HepG2 (cell line): Measurements from ENCODE around the gene ING2. TPM values are rescaled to one million over a fixed set of nuclear protein-coding genes. Genes with fewer than 3 reads are reported as not detected.
A peak's percentile ranks its signal among the peaks of the same experiment; 100 is the strongest.

Experiments used
- AHR ChIP-seq: IDR thresholded peaks from 2 replicates; pipeline ENCODE4 v1.6.1; 2018; ENCODE audit warnings: missing genetic modification reagents, missing compliant biosample characterization
- IKZF4 ChIP-seq: sonication (generic); formaldehyde crosslinking; IDR thresholded peaks from 2 replicates; pipeline ENCODE4 v1.5.1; 2020; ENCODE audit warnings: borderline replicate concordance, mild to moderate bottlenecking, low read depth, missing genetic modification reagents; ENCODE audit errors: not compliant biosample characterization
- KLF16 ChIP-seq, 2 experiments: sonication (generic) in 1 of 2; formaldehyde crosslinking in 1 of 2; IDR thresholded peaks; 2 replicates each; pipeline versions ENCODE4 v1.6.1 to v1.8.0; 2016 to 2023; ENCODE audit warnings: missing genetic modification reagents in 2 of 2, missing compliant biosample characterization in 1 of 2
- MAF1 ChIP-seq: sonication (generic); formaldehyde crosslinking; IDR thresholded peaks from 2 replicates; pipeline ENCODE4 v1.5.0; 2020; ENCODE audit warnings: missing genetic modification reagents, borderline replicate concordance
- MTA3 ChIP-seq: sonication (generic); formaldehyde crosslinking; IDR thresholded peaks from 2 replicates; pipeline ENCODE4 v1.4.0; 2020; ENCODE audit warnings: missing genetic modification reagents
- THAP11 ChIP-seq: IDR thresholded peaks from 2 replicates; pipeline ENCODE4 v1.6.1; 2016; ENCODE audit warnings: missing biosample characterization, missing genetic modification reagents
- ZNF317 ChIP-seq: sonication (generic); formaldehyde crosslinking; IDR thresholded peaks from 2 replicates; pipeline ENCODE4 v1.5.0; 2020; ENCODE audit warnings: mild to moderate bottlenecking, missing genetic modification reagents
- ZNF562 ChIP-seq: sonication (generic); formaldehyde crosslinking; IDR thresholded peaks from 2 replicates; pipeline ENCODE4 v1.8.0; 2022; ENCODE audit warnings: missing genetic modification reagents, borderline replicate concordance
- polyA plus RNA-seq, 8 experiments: library from polyadenylated mRNA; depleted of rRNA in 3 of 8; stranded (reverse) in 7 of 8; unstranded in 1 of 8; fragments of >200 nt; fragmentation: Illumina TruSeq in 4 of 8; extraction: Trizol in 4 of 8; gene quantifications; 2 replicates each; pipeline versions ENCODE4 v1.2.1 to v1.2.3, GENCODE V29; 2011 to 2016; ENCODE audit warnings: low read depth in 4 of 8, missing spikeins in 1 of 8, mixed read lengths in 1 of 8; ENCODE audit not compliant: insufficient read depth in 1 of 8
- total RNA-seq, 5 experiments: library from RNA; depleted of rRNA; stranded (reverse); fragments of >200 nt; fragmentation: Illumina TruSeq; extraction: Trizol; gene quantifications; 2 replicates each; pipeline ENCODE4 v1.2.3, GENCODE V29; 2016; ENCODE audit warnings: low read depth in 1 of 5
- TF ChIP-seq, protein P1 (sequence below), 2 experiments: sonication (generic) in 1 of 2; formaldehyde crosslinking in 1 of 2; IDR thresholded peaks; 2 replicates each; pipeline versions ENCODE4 v1.6.1 to v1.9.0; 2014 to 2022; ENCODE audit warnings: antibody characterized with exemption in 1 of 2, borderline replicate concordance in 1 of 2, inconsistent platforms in 1 of 2, low read depth in 1 of 2, missing genetic modification reagents in 1 of 2
- TF ChIP-seq, protein P2 (sequence below): sonication (generic); formaldehyde crosslinking; IDR thresholded peaks from 2 replicates; pipeline ENCODE4 v1.8.0; 2022; ENCODE audit warnings: missing genetic modification reagents, mild to moderate bottlenecking, borderline replicate concordance
- TF ChIP-seq, protein P3 (sequence below): sonication (generic); formaldehyde crosslinking; IDR thresholded peaks from 2 replicates; pipeline ENCODE4 v1.4.0; 2020; ENCODE audit warnings: missing genetic modification reagents
- TF ChIP-seq, protein P4 (sequence below): sonication (generic); formaldehyde crosslinking; IDR thresholded peaks from 2 replicates; pipeline ENCODE4 v1.4.0; 2020; ENCODE audit warnings: missing genetic modification reagents

Gene ING2
- total and polyA plus RNA-seq, 2 of the 13 experiments (the other 11 are each of a cell fraction or from before 2014, with no cell fraction given), result 6.6 to 12.4 TPM

DNA sequence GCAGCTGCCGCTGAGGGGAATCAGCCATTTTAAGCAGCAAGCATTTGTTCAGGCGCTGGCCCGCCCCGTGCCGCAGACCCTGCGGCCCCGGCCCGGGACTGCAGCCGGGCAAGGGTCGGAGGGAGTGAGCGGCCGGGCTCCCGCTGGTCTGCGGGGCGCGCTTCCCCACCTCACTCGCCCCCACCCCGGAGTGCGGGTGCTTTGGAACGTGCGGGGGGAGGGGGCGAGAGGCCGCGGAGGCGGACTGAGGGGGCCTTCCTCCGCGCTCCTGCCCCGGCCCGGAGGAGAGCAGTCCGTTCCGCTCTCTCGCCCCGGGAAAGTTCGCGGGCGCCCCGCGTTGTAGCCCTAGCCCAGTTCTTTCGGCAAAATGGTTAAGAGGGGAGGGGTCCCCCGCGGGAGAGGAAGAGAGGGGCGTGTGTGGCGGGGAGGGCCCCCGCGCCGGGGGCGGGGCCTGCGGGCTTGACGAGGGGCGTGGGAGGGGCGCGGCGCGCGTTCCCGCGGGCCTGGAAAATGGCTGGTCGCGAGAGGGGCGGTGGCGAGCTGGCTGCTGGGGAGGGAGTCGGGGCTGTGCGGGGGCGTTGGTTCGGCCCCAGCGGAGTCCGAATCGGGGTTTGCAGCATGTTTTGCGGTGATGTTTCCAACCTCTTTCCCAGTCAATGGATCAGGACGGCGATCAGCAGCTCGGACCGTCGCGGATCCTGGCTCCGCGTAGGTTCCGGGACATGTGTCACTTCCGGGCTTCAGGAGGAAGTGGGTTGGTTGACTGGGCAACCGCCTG is 942 bp downstream of the ING2 start (continued):
- TF ChIP-seq, protein P1, sequence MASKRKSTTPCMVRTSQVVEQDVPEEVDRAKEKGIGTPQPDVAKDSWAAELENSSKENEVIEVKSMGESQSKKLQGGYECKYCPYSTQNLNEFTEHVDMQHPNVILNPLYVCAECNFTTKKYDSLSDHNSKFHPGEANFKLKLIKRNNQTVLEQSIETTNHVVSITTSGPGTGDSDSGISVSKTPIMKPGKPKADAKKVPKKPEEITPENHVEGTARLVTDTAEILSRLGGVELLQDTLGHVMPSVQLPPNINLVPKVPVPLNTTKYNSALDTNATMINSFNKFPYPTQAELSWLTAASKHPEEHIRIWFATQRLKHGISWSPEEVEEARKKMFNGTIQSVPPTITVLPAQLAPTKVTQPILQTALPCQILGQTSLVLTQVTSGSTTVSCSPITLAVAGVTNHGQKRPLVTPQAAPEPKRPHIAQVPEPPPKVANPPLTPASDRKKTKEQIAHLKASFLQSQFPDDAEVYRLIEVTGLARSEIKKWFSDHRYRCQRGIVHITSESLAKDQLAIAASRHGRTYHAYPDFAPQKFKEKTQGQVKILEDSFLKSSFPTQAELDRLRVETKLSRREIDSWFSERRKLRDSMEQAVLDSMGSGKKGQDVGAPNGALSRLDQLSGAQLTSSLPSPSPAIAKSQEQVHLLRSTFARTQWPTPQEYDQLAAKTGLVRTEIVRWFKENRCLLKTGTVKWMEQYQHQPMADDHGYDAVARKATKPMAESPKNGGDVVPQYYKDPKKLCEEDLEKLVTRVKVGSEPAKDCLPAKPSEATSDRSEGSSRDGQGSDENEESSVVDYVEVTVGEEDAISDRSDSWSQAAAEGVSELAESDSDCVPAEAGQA (IDR thresholded peaks at IDR 0.05; ENCODE audit: low read depth), result peak; percentile 62; the same call in 1 of the 2 replicates
- TF ChIP-seq, protein P1 (CRISPR knock-in tag; IDR thresholded peaks at IDR 0.05; ENCODE audit: borderline replicate concordance), result no peak
- TF ChIP-seq ZNF562 (no peak), THAP11 (CRISPR knock-in tag) (peak; percentile 63), ZNF317 (peak; percentile 40), MAF1 (CRISPR knock-in tag) (0 out of 2 replicates have a peak, but pooled peaks have one; percentile 56), KLF16 (CRISPR knock-in tag; IDR thresholded peaks at IDR 0.05) (peak in 1 of 2 experiments; percentile 68; a peak in 1 of 4 replicates), IKZF4 (no peak), MTA3 (CRISPR knock-in tag) (no peak), AHR (no peak)
- TF ChIP-seq, protein P2, sequence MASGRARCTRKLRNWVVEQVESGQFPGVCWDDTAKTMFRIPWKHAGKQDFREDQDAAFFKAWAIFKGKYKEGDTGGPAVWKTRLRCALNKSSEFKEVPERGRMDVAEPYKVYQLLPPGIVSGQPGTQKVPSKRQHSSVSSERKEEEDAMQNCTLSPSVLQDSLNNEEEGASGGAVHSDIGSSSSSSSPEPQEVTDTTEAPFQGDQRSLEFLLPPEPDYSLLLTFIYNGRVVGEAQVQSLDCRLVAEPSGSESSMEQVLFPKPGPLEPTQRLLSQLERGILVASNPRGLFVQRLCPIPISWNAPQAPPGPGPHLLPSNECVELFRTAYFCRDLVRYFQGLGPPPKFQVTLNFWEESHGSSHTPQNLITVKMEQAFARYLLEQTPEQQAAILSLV, result no peak; the same call in 1 of the 2 replicates
- TF ChIP-seq, protein P3, sequence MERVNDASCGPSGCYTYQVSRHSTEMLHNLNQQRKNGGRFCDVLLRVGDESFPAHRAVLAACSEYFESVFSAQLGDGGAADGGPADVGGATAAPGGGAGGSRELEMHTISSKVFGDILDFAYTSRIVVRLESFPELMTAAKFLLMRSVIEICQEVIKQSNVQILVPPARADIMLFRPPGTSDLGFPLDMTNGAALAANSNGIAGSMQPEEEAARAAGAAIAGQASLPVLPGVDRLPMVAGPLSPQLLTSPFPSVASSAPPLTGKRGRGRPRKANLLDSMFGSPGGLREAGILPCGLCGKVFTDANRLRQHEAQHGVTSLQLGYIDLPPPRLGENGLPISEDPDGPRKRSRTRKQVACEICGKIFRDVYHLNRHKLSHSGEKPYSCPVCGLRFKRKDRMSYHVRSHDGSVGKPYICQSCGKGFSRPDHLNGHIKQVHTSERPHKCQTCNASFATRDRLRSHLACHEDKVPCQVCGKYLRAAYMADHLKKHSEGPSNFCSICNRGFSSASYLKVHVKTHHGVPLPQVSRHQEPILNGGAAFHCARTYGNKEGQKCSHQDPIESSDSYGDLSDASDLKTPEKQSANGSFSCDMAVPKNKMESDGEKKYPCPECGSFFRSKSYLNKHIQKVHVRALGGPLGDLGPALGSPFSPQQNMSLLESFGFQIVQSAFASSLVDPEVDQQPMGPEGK (CRISPR knock-in tag), result peak; percentile 82
- TF ChIP-seq, protein P4, sequence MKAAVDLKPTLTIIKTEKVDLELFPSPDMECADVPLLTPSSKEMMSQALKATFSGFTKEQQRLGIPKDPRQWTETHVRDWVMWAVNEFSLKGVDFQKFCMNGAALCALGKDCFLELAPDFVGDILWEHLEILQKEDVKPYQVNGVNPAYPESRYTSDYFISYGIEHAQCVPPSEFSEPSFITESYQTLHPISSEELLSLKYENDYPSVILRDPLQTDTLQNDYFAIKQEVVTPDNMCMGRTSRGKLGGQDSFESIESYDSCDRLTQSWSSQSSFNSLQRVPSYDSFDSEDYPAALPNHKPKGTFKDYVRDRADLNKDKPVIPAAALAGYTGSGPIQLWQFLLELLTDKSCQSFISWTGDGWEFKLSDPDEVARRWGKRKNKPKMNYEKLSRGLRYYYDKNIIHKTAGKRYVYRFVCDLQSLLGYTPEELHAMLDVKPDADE (CRISPR knock-in tag), result no peak
